ENCODE data around the gene RUSF1. TPM values are rescaled to one million over a fixed set of nuclear protein-coding genes. Genes with fewer than 3 reads are reported as not detected.

Gene RUSF1
- total RNA-seq, 1 experiment from 2014 or later, result 59.3 TPM

DNA sequence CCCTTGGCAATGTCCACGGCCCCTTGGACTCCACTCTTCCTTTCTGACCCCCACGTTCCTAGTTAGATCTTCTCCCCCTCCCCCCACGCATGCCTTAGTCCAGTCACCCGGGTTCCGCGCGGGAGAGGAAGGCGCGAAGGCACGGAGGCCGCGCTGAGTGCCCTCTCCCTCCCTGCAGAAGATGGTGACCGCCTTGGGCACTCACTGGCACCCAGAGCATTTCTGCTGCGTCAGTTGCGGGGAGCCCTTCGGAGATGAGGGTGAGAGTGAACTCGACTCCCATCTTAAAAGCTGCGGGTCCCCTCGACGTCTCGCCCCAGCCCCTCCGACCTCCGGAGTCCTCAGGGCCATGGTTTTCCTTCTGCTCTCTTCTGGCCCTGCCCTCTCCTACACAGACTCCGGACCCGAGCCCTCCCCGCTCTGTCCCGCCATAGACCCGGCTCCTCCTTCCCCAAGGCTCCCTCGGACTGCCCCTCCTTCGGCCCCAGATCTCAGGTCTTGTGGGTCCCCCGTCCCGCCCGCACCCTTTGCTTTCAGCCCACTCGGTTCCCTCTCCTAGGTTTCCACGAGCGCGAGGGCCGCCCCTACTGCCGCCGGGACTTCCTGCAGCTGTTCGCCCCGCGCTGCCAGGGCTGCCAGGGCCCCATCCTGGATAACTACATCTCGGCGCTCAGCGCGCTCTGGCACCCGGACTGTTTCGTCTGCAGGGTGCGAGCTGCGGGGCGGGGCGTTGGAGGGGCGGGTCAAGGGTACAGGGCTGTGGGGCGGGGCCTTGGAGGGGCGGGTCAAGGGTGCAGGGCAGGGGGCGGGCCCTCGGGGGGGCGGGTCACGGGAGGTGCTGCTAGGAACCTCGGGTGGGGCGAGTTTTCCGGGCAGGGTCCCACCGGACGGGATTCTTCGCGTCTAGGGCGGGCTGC lies 31.6 kb downstream of the RUSF1 start:
- no TSS peak for BruUV-seq (replicated peaks)
- CTCF ChIA-PET, result interaction anchor here (1.3 to 1.9 kb wide), 3 partner anchors 16 to 25 kb away, joined by 3 to 9 read pairs (median 5); partner anchors contain the start of gene ARMC5
- no peaks in the 10 kb centered on the region for H4K20me1 ChIP-seq (ENCODE audit: insufficient read depth)
- H3K79me2 ChIP-seq (ENCODE audit: insufficient read depth, low read length), result no peaks in the 10 kb centered on the region
- H3K27me3 ChIP-seq (ENCODE audit: insufficient read depth, low read length), result no peaks in the 10 kb centered on the region
- H3K9me2 ChIP-seq (ENCODE audit: insufficient read depth), result no peaks in the 10 kb centered on the region
- peaks cover 10 to 38% of the 10 kb centered on the region in 2 experiments for H3K4me1 ChIP-seq (ENCODE audit: control insufficient read depth in 1 of 2, insufficient read depth in 2 of 2, low read length in 2 of 2)
- no peaks in the 10 kb centered on the region for H3K36me3 ChIP-seq (ENCODE audit: control insufficient read depth in 1 of 2, insufficient read depth in 2 of 2, low read length in 2 of 2)
- POLR2A ChIA-PET, result interaction anchor here (1.0 to 1.9 kb wide), 2 partner anchors 17 to 32 kb away, joined by 3 to 4 read pairs; partner anchors contain the start of genes ARMC5 and RUSF1
- RAD21 ChIA-PET (ENCODE audit: low non-redundant PET in 1 of 2, low total read pairs in 2 of 2, uncharacterized antibody in 2 of 2, unreplicated experiment in 2 of 2), result no interaction called here
- peak overlapping the region; percentile 65; the same call in 1 of the 2 replicates for H3K27ac ChIP-seq (ENCODE audit: low read depth, low read length)
- TF ChIP-seq, protein P1, sequence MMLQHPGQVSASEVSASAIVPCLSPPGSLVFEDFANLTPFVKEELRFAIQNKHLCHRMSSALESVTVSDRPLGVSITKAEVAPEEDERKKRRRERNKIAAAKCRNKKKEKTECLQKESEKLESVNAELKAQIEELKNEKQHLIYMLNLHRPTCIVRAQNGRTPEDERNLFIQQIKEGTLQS (IDR thresholded peaks at IDR 0.05), result no peak
- peak; percentile 56 for TF ChIP-seq POLR2AphosphoS5 (IDR thresholded peaks at IDR 0.05; ENCODE audit: low read depth, low read length)
- no peak for TF ChIP-seq POLR2A (IDR thresholded peaks at IDR 0.05; ENCODE audit: borderline replicate concordance, extremely low read depth, insufficient read depth, insufficient read length)
- TF ChIP-seq EGR1 (IDR thresholded peaks at IDR 0.05; ENCODE audit: low read depth), result no peak
- peak overlapping the region; percentile 45 to 54 for H3K4me3 ChIP-seq (replicated peaks in 1 of 2; ENCODE audit: low read depth in 1 of 2, low read length in 2 of 2)
- H3K9ac ChIP-seq (ENCODE audit: low read length), result peak overlapping the region; percentile 57
- intact Hi-C loops (cut with micrococcal nuclease), result no loop called here
- H3K4me2 ChIP-seq (ENCODE audit: low read length), result peak overlapping the region; percentile 81
- H2AFZ ChIP-seq (ENCODE audit: low read depth, low read length, poor library complexity, severe bottlenecking), result no peak overlapping the region
- ATAC-seq (peak; percentile 49), DNase-seq (ENCODE audit: low read depth, low spot score) (no peak)
- no peaks in the 10 kb centered on the region for H3K9me3 ChIP-seq (ENCODE audit: control insufficient read depth in 1 of 2, insufficient read depth in 1 of 2, low read depth in 1 of 2, low read length in 2 of 2)

DNA sequence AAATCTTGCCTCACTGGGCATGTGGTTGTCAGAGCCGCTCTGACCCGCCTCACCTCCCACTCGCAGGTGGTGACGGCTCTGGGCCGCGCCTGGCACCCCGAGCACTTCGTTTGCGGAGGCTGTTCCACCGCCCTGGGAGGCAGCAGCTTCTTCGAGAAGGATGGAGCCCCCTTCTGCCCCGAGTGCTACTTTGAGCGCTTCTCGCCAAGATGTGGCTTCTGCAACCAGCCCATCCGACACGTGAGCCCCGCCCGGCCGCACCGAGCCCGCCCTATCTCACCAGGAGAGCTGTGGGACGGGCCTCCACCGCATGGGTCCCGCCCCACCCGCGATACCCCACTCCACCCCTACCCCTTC lies 32.3 kb downstream of the RUSF1 start:
- ChIA-PET CTCF (interaction anchor here (1.9 kb wide), 1 partner anchor 16 kb away, joined by 9 read pairs; the partner anchor contains the start of gene ARMC5), RAD21 (ENCODE audit: low non-redundant PET in 1 of 2, low total read pairs in 2 of 2, uncharacterized antibody in 2 of 2, unreplicated experiment in 2 of 2) (no interaction called here), POLR2A (no interaction called here)
- ATAC-seq (no peak), DNase-seq (ENCODE audit: low read depth, low spot score) (no peak)
- H3K9me2 ChIP-seq (ENCODE audit: insufficient read depth), result no peaks in the 10 kb centered on the region
- H3K9me3 ChIP-seq (ENCODE audit: control insufficient read depth in 1 of 2, insufficient read depth in 1 of 2, low read depth in 1 of 2, low read length in 2 of 2), result no peaks in the 10 kb centered on the region
- no peak overlapping the region for H3K27ac ChIP-seq (ENCODE audit: low read depth, low read length)
- no peaks in the 10 kb centered on the region for H3K27me3 ChIP-seq (ENCODE audit: insufficient read depth, low read length)
- no peak overlapping the region for H2AFZ ChIP-seq (ENCODE audit: low read depth, low read length, poor library complexity, severe bottlenecking)
- intact Hi-C loops (cut with micrococcal nuclease), result no loop called here
- H3K4me2 ChIP-seq (ENCODE audit: low read length), result peak overlapping the region; percentile 81; the same call in 1 of the 2 replicates
- no peaks in the 10 kb centered on the region for H3K36me3 ChIP-seq (ENCODE audit: control insufficient read depth in 1 of 2, insufficient read depth in 2 of 2, low read length in 2 of 2)
- H3K9ac ChIP-seq (ENCODE audit: low read length), result no peak overlapping the region
- H3K4me3 ChIP-seq (replicated peaks in 1 of 2; ENCODE audit: low read depth in 1 of 2, low read length in 2 of 2), result no peak overlapping the region
- no peak for TF ChIP-seq EGR1 (IDR thresholded peaks at IDR 0.05; ENCODE audit: low read depth)
- TF ChIP-seq FOSL1 (IDR thresholded peaks at IDR 0.05; ENCODE audit: low read depth), result no peak
- TF ChIP-seq, protein P2, sequence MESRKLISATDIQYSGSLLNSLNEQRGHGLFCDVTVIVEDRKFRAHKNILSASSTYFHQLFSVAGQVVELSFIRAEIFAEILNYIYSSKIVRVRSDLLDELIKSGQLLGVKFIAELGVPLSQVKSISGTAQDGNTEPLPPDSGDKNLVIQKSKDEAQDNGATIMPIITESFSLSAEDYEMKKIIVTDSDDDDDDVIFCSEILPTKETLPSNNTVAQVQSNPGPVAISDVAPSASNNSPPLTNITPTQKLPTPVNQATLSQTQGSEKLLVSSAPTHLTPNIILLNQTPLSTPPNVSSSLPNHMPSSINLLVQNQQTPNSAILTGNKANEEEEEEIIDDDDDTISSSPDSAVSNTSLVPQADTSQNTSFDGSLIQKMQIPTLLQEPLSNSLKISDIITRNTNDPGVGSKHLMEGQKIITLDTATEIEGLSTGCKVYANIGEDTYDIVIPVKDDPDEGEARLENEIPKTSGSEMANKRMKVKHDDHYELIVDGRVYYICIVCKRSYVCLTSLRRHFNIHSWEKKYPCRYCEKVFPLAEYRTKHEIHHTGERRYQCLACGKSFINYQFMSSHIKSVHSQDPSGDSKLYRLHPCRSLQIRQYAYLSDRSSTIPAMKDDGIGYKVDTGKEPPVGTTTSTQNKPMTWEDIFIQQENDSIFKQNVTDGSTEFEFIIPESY (IDR thresholded peaks at IDR 0.05; ENCODE audit: extremely low read depth, insufficient replicate concordance, low read length), result no peak
- TF ChIP-seq EZH2phosphoT487 (IDR thresholded peaks at IDR 0.05; ENCODE audit: borderline replicate concordance), result no peak
- no peak for TF ChIP-seq JUND (IDR thresholded peaks at IDR 0.05)
- TF ChIP-seq, protein P3, sequence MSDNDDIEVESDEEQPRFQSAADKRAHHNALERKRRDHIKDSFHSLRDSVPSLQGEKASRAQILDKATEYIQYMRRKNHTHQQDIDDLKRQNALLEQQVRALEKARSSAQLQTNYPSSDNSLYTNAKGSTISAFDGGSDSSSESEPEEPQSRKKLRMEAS (IDR thresholded peaks at IDR 0.05), result no peak
- no peak for TF ChIP-seq RAD21 (IDR thresholded peaks at IDR 0.05; ENCODE audit: low read depth)
- TF ChIP-seq SRF (IDR thresholded peaks at IDR 0.05; ENCODE audit: low read depth), result no peak
- TF ChIP-seq ELF1 (IDR thresholded peaks at IDR 0.05; ENCODE audit: borderline replicate concordance, low read depth), result no peak
- no peak for TF ChIP-seq CBX3 (IDR thresholded peaks at IDR 0.05; ENCODE audit: low read depth)
- TF ChIP-seq POLR2AphosphoS5 (IDR thresholded peaks at IDR 0.05; ENCODE audit: low read depth, low read length), result no peak
- TF ChIP-seq SP1 (IDR thresholded peaks at IDR 0.05; ENCODE audit: low read depth), result no peak
- TF ChIP-seq YY1 (IDR thresholded peaks at IDR 0.05; ENCODE audit: extremely low read depth, insufficient replicate concordance, low read depth, low read length), result no peak
- no peak for TF ChIP-seq TCF7L2 (IDR thresholded peaks at IDR 0.05; ENCODE audit: borderline replicate concordance, extremely low read depth, insufficient read depth, insufficient read length)
- no peak for TF ChIP-seq ZFX (IDR thresholded peaks at IDR 0.05)
- TF ChIP-seq ZNF274 (IDR thresholded peaks at IDR 0.05; ENCODE audit: low read depth, low read length), result no peak
- peaks cover 16 to 43% of the 10 kb centered on the region in 2 experiments for H3K4me1 ChIP-seq (ENCODE audit: control insufficient read depth in 1 of 2, insufficient read depth in 2 of 2, low read length in 2 of 2)
- H3K79me2 ChIP-seq (ENCODE audit: insufficient read depth, low read length), result no peaks in the 10 kb centered on the region
- BruUV-seq (replicated peaks), result no TSS peak
- H4K20me1 ChIP-seq (ENCODE audit: insufficient read depth), result no peaks in the 10 kb centered on the region

Data from HCT116 (cell line).